Keratinocyte (primary cell): ENCODE results near the gene ZNF747. TPM values are rescaled to one million over a fixed set of nuclear protein-coding genes. Genes with fewer than 3 reads are reported as not detected.
"Not testable (repeated sequence)": the region's sequence is repeated elsewhere in the genome, so short reads cannot be mapped to it uniquely, and the experiment has no call there.

ENCODE experiments used
- DNase-seq: peaks from one replicate; pipeline ENCODE4 v3.0.0-alpha.2; 2011; ENCODE audit warnings: low read depth, missing footprints, low spot score
- FAIRE-seq: peaks from 2 replicates; lab custom pipeline; 2011; peaks lifted over from hg19 to GRCh38; lab: Jason Lieb, UNC
- H2AFZ ChIP-seq: 2 replicates; pipeline ENCODE4 v1.6.0; 2012; ENCODE audit warnings: low read length, control low read depth, inconsistent platforms; ENCODE audit not compliant: control insufficient read depth
- H3K27ac ChIP-seq: 2 replicates; pipeline ENCODE4 v1.5.1; 2011; ENCODE audit warnings: low read length; ENCODE audit not compliant: control insufficient read depth, insufficient read depth
- H3K27me3 ChIP-seq: 3 replicates; pipeline ENCODE4 v1.6.0; 2011; ENCODE audit warnings: low read length; ENCODE audit not compliant: control insufficient read depth, insufficient read depth; ENCODE audit errors: extremely low read depth
- H3K36me3 ChIP-seq, 2 experiments: 2 replicates in 1 of 2; 3 replicates in 1 of 2; pipeline ENCODE4 v1.5.1; 2011; ENCODE audit warnings: low read length in 2 of 2, mild to moderate bottlenecking in 1 of 2; ENCODE audit not compliant: control insufficient read depth in 2 of 2, insufficient read depth in 2 of 2; ENCODE audit errors: extremely low read depth in 1 of 2
- H3K4me1 ChIP-seq: 3 replicates; pipeline ENCODE4 v1.5.1; 2011; ENCODE audit warnings: low read length; ENCODE audit not compliant: control insufficient read depth, insufficient read depth; ENCODE audit errors: extremely low read depth
- H3K4me2 ChIP-seq: 3 replicates; pipeline ENCODE4 v1.6.0; 2011; ENCODE audit warnings: low read depth, low read length; ENCODE audit not compliant: control insufficient read depth, insufficient read depth; ENCODE audit errors: extremely low read depth
- H3K4me3 ChIP-seq, 3 experiments: fragments of 200-600 bp in 1 of 3; sonication (generic) in 1 of 3; 2 replicates in 2 of 3; 3 replicates in 1 of 3; pipeline ENCODE4 v1.5.1; 2011 to 2016; ENCODE audit warnings: low read length in 3 of 3, mild to moderate bottlenecking in 3 of 3, control low read depth in 2 of 3, inconsistent platforms in 1 of 3, low read depth in 1 of 3, mixed read lengths in 1 of 3, mixed run types in 1 of 3, moderate library complexity in 1 of 3; ENCODE audit not compliant: control insufficient read depth in 2 of 3, insufficient read depth in 2 of 3; ENCODE audit errors: extremely low read depth in 1 of 3
- H3K79me2 ChIP-seq: 2 replicates; pipeline ENCODE4 v1.6.0; 2012; ENCODE audit warnings: low read length; ENCODE audit not compliant: control insufficient read depth, insufficient read depth
- H3K9ac ChIP-seq: 3 replicates; pipeline ENCODE4 v1.6.0; 2011; ENCODE audit warnings: low read length; ENCODE audit not compliant: control insufficient read depth, insufficient read depth; ENCODE audit errors: extremely low read depth
- H3K9me1 ChIP-seq: 3 replicates; pipeline ENCODE4 v1.6.0; 2011; ENCODE audit warnings: low read length; ENCODE audit not compliant: control insufficient read depth, insufficient read depth; ENCODE audit errors: extremely low read depth
- H3K9me3 ChIP-seq: 2 replicates; pipeline ENCODE4 v1.5.1; 2012; ENCODE audit warnings: low read depth, low read length; ENCODE audit not compliant: control insufficient read depth
- H4K20me1 ChIP-seq: 3 replicates; pipeline ENCODE4 v1.6.0; 2011; ENCODE audit warnings: low read length; ENCODE audit not compliant: control insufficient read depth, insufficient read depth; ENCODE audit errors: extremely low read depth
- CTCF ChIP-seq, 3 experiments: IDR thresholded peaks in 1 of 3; conservative IDR thresholded peaks in 1 of 3; optimal IDR thresholded peaks in 1 of 3; 2 replicates in 2 of 3; 3 replicates in 1 of 3; pipeline versions ENCODE3 to v1.5.1; 2011; ENCODE audit warnings: low read length in 3 of 3, mild to moderate bottlenecking in 3 of 3, moderate library complexity in 2 of 3, control low read depth in 1 of 3, inconsistent platforms in 1 of 3; ENCODE audit not compliant: insufficient read depth in 2 of 3; ENCODE audit errors: extremely low read depth in 1 of 3
- EZH2 ChIP-seq: IDR thresholded peaks from one replicate; pipeline ENCODE4 v1.6.1; 2012; ENCODE audit warnings: inconsistent platforms, mild to moderate bottlenecking, low read length, moderate library complexity
- dilution Hi-C: fragments of 300-500 bp; cut with MboI; formaldehyde crosslinking; loops from one replicate; pipeline ENCODE4 v1.7.0; 2020; ENCODE audit warnings: low sequenced_read_pairs; ENCODE audit not compliant: extremely low pct_ligation_motif_present
- polyA plus RNA-seq, 5 experiments: library from polyadenylated mRNA; depleted of rRNA in 3 of 5; stranded (reverse) in 3 of 5; stranded (forward) in 1 of 5; unstranded in 1 of 5; fragments of >200 nt; gene quantifications; 1 replicate in 1 of 5; 2 replicates in 3 of 5; 3 replicates in 1 of 5; pipeline versions ENCODE4 v1.2.1 to v1.2.3, GENCODE V29; 2011 to 2012; ENCODE audit warnings: missing spikeins in 2 of 5, low read depth in 1 of 5, low replicate concordance in 1 of 5

Gene ZNF747
- polyA plus RNA-seq, 1 donor (not counting 4 experiments of a cell fraction or from before 2014, with no cell fraction given) = 2.7 TPM

DNA sequence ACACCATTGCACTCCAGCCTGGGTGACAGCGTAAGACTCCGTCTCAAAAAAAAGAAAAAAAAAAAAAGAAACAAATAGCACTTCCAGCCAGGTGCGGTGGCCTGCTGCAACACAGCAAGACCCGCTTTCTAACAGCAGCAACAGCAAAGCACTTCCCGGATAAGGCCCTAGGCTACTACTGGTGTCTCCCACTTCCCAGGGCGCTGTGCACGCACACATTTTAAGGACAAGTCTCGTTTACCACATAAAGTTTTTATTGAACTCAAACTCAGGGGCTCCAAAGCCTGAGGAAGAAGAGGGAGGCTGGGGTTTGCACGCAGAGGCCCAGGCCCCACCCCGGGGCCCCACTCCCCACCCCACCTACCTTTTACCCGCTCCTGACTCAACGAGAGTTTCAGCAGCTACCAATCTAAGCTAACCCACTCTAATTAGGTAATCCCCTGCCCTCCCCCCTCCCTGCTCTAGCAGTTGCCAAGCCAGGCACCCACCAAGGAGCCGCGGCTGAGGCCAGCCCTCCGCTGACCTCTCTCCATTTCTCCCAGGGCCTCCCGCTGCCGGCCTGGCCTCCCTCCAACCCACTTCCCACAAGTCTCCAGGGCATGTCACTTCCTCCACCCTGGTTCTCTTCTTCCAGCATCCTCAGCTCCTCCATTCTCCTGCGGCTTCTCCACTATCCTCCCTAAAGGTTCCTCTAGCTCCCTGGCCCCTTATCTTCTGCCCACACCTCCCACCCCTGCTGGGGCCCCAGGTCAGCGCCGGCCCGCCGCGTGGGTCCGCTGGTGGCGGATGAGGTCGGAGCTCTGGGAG lies 10.7 kb downstream of the ZNF747 start:
- Histone ChIP-seq H3K4me2 (no peak overlapping the region), H3K79me2 (no peaks in the 10 kb centered on the region), H3K9ac (no peak overlapping the region), H3K9me1 (no peaks in the 10 kb centered on the region), H2AFZ (no peak overlapping the region), H4K20me1 (no peaks in the 10 kb centered on the region), H3K27ac (no peak overlapping the region), H3K4me1 (peaks cover 18% of the 10 kb centered on the region), H3K9me3 (no peaks in the 10 kb centered on the region), H3K4me3 (no peak overlapping the region), H3K36me3 (no peaks in the 10 kb centered on the region), H3K27me3 (no peaks in the 10 kb centered on the region)
- DNase-seq (no peak), FAIRE-seq (no peak)
- dilution Hi-C loops = no loop called here
- TF ChIP-seq CTCF (optimal IDR thresholded peaks at IDR 0.05 in 1 of 3, IDR thresholded peaks at IDR 0.05 in 1 of 3, conservative IDR thresholded peaks at IDR 0.05 in 1 of 3; ENCODE audit: extremely low read depth in 1 of 3, insufficient read depth in 2 of 3, low read length in 3 of 3) (no peak), EZH2 (no peak)

DNA sequence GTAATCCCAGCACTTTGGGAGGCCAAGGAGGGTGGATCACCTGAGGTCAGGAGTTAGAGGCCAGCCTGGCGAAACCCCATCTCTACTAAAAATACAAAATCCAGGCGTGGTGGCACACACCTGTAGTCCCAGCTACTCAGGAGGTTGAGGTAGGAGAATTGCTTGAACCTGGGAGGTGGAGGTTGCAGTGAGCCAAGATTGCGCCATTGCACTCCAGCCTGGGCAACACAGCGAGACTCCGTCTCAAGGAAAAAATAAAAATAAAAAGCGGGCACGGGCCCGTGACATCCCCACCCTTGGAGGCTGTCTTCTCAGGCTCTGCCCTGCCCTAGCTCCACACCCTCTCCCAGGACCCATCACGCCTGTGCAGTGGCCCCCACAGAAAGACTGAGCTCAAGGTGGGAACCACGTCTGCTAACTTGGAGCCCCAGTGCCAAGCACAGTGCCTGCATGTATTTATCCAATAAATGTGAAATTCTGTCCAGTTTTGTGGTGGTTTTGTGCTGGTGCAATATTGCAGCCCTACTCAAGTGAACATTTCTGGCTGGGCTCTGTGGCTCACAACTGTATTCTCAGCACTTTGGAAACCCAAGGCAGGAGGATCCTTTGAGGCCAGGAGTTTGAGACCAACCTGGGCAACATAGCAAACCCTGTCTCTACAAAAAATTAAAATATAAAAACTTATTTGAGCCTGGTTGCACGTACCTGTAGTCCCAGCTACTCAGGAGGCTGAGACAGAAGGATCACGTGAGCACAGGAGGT lies 11.8 kb downstream of the ZNF747 start:
- dilution Hi-C loops, H3K36me3 ChIP-seq, H3K79me2 ChIP-seq, FAIRE-seq, H3K4me3 ChIP-seq, H3K4me1 ChIP-seq, H3K9me3 ChIP-seq, DNase-seq, H3K4me2 ChIP-seq, H3K27ac ChIP-seq, H3K9me1 ChIP-seq, H2AFZ ChIP-seq, H3K9ac ChIP-seq, H3K27me3 ChIP-seq, H4K20me1 ChIP-seq: not testable (repeated sequence)
